ENCODE measurements around the gene SYNJ2.
"Not testable (repeated sequence)": the region's sequence is repeated elsewhere in the genome, so short reads cannot be mapped to it uniquely, and the experiment has no call there.

The SYNJ2 gene

GRCh38 chr6:157966589-157966977, 15.1 kb upstream of the SYNJ2 start:
- DNase-seq (ENCODE audit: insufficient read length, low spot score) = no peak
- no peak for TF ChIP-seq POLR2A (IDR thresholded peaks at IDR 0.05; ENCODE audit: low read depth, low read length)
- no peak for FAIRE-seq

- DNase-seq (ENCODE audit: insufficient read length, low spot score) (no peak), FAIRE-seq (no peak)
- no peak for TF ChIP-seq POLR2A (IDR thresholded peaks at IDR 0.05; ENCODE audit: low read depth, low read length)
Observed at GRCh38 chr6:157967020-157967419, 14.6 kb upstream of the SYNJ2 start.

GRCh38 chr6:157967486-157967885, 14.2 kb upstream of the SYNJ2 start:
- DNase-seq (ENCODE audit: insufficient read length, low spot score) (no peak), FAIRE-seq (no peak)
- TF ChIP-seq POLR2A (IDR thresholded peaks at IDR 0.05; ENCODE audit: low read depth, low read length) = no peak

GRCh38 chr6:157972177-157972576, 9.5 kb upstream of the SYNJ2 start:
- not testable (repeated sequence) for FAIRE-seq

GRCh38 chr6:157974341-157974894, 7.2 kb upstream of the SYNJ2 start:
- no peak for TF ChIP-seq POLR2A (IDR thresholded peaks at IDR 0.05; ENCODE audit: low read depth, low read length)
- no peak for DNase-seq (ENCODE audit: insufficient read length, low spot score)
- FAIRE-seq = no peak

More at GRCh38 chr6:157972177-157972576, 9.5 kb upstream of the SYNJ2 start:
- DNase-seq (ENCODE audit: insufficient read length, low spot score) = not testable (repeated sequence)

GRCh38 chr6:157974967-157975366, 6.7 kb upstream of the SYNJ2 start:
- FAIRE-seq (no peak), DNase-seq (ENCODE audit: insufficient read length, low spot score) (no peak)
- TF ChIP-seq POLR2A (IDR thresholded peaks at IDR 0.05; ENCODE audit: low read depth, low read length) = no peak

- no peak for FAIRE-seq
- no peak for DNase-seq (ENCODE audit: insufficient read length, low spot score)
- TF ChIP-seq POLR2A (IDR thresholded peaks at IDR 0.05; ENCODE audit: low read depth, low read length) = no peak
Observed at GRCh38 chr6:157975456-157975855, 6.2 kb upstream of the SYNJ2 start.

GRCh38 chr6:157976345-157977175, 5.1 kb upstream of the SYNJ2 start:
- no peak for FAIRE-seq
- no peak for TF ChIP-seq POLR2A (IDR thresholded peaks at IDR 0.05; ENCODE audit: low read depth, low read length)
- no peak for DNase-seq (ENCODE audit: insufficient read length, low spot score)

GRCh38 chr6:157977176-157977804, 4.4 kb upstream of the SYNJ2 start:
- no peak for DNase-seq (ENCODE audit: insufficient read length, low spot score)
- TF ChIP-seq POLR2A (IDR thresholded peaks at IDR 0.05; ENCODE audit: low read depth, low read length) = no peak
- no peak for FAIRE-seq

GRCh38 chr6:157978021-157978783, 3.5 kb upstream of the SYNJ2 start:
- FAIRE-seq = no peak
- no peak for DNase-seq (ENCODE audit: insufficient read length, low spot score)
- no peak for TF ChIP-seq POLR2A (IDR thresholded peaks at IDR 0.05; ENCODE audit: low read depth, low read length)

GRCh38 chr6:157980288-157981131, 1.2 kb upstream of the SYNJ2 start:
- no peak for TF ChIP-seq POLR2A (IDR thresholded peaks at IDR 0.05; ENCODE audit: low read depth, low read length)
- FAIRE-seq (no peak), DNase-seq (ENCODE audit: insufficient read length, low spot score) (no peak)

GRCh38 chr6:157981132-157981394, 600 bp upstream of the SYNJ2 start:
- no peak for DNase-seq (ENCODE audit: insufficient read length, low spot score)
- TF ChIP-seq POLR2A (IDR thresholded peaks at IDR 0.05; ENCODE audit: low read depth, low read length) = no peak
- FAIRE-seq = no peak

- TF ChIP-seq POLR2A (IDR thresholded peaks at IDR 0.05; ENCODE audit: low read depth, low read length) = no peak
- DNase-seq (ENCODE audit: insufficient read length, low spot score) = no peak
- FAIRE-seq = no peak
Observed at GRCh38 chr6:157982102-157982562, 469 bp downstream of the SYNJ2 start.

Measured in H54 (cell line).